ENCODE results near the gene VANGL1. TPM values are rescaled to one million over a fixed set of nuclear protein-coding genes. Genes with fewer than 3 reads are reported as not detected.

The VANGL1 gene
- total RNA-seq, 2 experiments from 2014 or later: 1.1 to 1.8 TPM

GRCh38 chr1:115725600-115725999 is 83.8 kb downstream of the VANGL1 start:
- DNase-seq (no peak), ATAC-seq (ENCODE audit: poor library complexity) (no peak)
- Histone ChIP-seq H3K27me3 (ENCODE audit: control insufficient read depth in 1 of 2, insufficient read depth in 2 of 2, low read length in 2 of 2) (no peaks in the 10 kb centered on the region), H3K4me1 (ENCODE audit: insufficient read depth, low read length) (no peaks in the 10 kb centered on the region), H3K9me3 (ENCODE audit: control insufficient read depth in 1 of 2, insufficient read depth in 1 of 2, low read length in 2 of 2) (no peaks in the 10 kb centered on the region), H3K36me3 (ENCODE audit: insufficient read depth, low read length) (no peaks in the 10 kb centered on the region), H3K4me3 (ENCODE audit: low read length) (no peak overlapping the region), H3K27ac (ENCODE audit: low read depth in 1 of 2, low read length in 2 of 2) (no peak overlapping the region)
- Mint-ChIP-seq H3K9me3 (no peaks in the 10 kb centered on the region), H3K27ac (no peak overlapping the region), H3K27me3 (no peaks in the 10 kb centered on the region), H3K36me3 (ENCODE audit: low read depth) (no peaks in the 10 kb centered on the region), H3K4me3 (no peak overlapping the region), H3K4me1 (ENCODE audit: low read depth) (no peaks in the 10 kb centered on the region)
- ChIA-PET POLR2A (no interaction called here), CTCF (no interaction called here)
- TF ChIP-seq, protein P1, sequence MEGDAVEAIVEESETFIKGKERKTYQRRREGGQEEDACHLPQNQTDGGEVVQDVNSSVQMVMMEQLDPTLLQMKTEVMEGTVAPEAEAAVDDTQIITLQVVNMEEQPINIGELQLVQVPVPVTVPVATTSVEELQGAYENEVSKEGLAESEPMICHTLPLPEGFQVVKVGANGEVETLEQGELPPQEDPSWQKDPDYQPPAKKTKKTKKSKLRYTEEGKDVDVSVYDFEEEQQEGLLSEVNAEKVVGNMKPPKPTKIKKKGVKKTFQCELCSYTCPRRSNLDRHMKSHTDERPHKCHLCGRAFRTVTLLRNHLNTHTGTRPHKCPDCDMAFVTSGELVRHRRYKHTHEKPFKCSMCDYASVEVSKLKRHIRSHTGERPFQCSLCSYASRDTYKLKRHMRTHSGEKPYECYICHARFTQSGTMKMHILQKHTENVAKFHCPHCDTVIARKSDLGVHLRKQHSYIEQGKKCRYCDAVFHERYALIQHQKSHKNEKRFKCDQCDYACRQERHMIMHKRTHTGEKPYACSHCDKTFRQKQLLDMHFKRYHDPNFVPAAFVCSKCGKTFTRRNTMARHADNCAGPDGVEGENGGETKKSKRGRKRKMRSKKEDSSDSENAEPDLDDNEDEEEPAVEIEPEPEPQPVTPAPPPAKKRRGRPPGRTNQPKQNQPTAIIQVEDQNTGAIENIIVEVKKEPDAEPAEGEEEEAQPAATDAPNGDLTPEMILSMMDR (IDR thresholded peaks at IDR 0.05): no peak
- intact Hi-C loops (cut with DNase I, micrococcal nuclease): no loop called here

DNA sequence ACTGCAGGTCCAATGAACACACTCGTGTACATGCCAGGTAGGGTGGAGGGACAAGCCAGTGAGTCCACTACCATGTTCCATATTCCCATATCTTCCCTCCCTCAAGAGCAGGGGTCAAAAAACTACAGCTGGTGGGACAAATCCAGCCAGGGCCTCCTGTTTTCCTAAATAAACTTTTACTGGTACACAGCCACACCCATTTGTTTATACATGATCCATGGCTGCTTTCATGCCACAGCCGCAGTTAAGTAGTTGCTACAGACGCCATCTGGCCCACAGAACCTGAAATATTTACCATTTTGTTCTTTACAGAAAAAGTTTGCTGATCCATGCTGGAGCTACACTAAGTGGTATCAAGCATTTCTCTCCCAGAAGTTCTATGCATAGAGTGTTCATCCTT is 84.4 kb downstream of the VANGL1 start:
- Mint-ChIP-seq H3K36me3 (ENCODE audit: low read depth) (no peaks in the 10 kb centered on the region), H3K4me3 (no peak overlapping the region), H3K27me3 (no peaks in the 10 kb centered on the region), H3K4me1 (ENCODE audit: low read depth) (no peaks in the 10 kb centered on the region), H3K27ac (no peak overlapping the region), H3K9me3 (no peaks in the 10 kb centered on the region)
- Histone ChIP-seq H3K27me3 (ENCODE audit: control insufficient read depth in 1 of 2, insufficient read depth in 2 of 2, low read length in 2 of 2) (no peaks in the 10 kb centered on the region), H3K4me1 (ENCODE audit: insufficient read depth, low read length) (no peaks in the 10 kb centered on the region), H3K27ac (ENCODE audit: low read depth in 1 of 2, low read length in 2 of 2) (no peak overlapping the region), H3K36me3 (ENCODE audit: insufficient read depth, low read length) (no peaks in the 10 kb centered on the region), H3K9me3 (ENCODE audit: control insufficient read depth in 1 of 2, insufficient read depth in 1 of 2, low read length in 2 of 2) (no peaks in the 10 kb centered on the region), H3K4me3 (ENCODE audit: low read length) (no peak overlapping the region)
- CTCF ChIA-PET: no interaction called here
- TF ChIP-seq, protein P1 (IDR thresholded peaks at IDR 0.05): no peak
- DNase-seq (no peak), ATAC-seq (ENCODE audit: poor library complexity) (no peak)
- POLR2A ChIA-PET: no interaction called here
- intact Hi-C loops (cut with DNase I, micrococcal nuclease): no loop called here

DNA sequence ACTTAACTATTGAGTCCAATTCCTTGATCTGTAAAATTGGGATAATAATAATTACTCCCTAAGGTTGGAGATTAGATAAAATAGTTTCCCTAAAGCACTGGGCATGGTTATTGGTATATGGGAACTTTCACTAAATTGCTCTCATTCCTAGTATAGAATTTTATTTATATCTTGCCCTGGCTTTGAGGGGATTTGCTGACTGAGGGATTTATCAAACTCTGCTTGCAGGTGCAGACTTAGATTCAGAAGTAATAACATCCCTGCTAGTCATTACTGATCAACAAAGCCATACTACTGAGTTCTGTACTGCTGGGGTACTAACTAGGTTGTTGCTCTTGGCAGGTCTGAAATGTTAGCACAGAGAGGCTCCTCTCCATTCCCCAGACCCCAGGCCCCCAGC is 84.8 kb downstream of the VANGL1 start:
- Histone ChIP-seq H3K9me3 (ENCODE audit: control insufficient read depth in 1 of 2, insufficient read depth in 1 of 2, low read length in 2 of 2) (no peaks in the 10 kb centered on the region), H3K27ac (ENCODE audit: low read depth in 1 of 2, low read length in 2 of 2) (no peak overlapping the region), H3K36me3 (ENCODE audit: insufficient read depth, low read length) (no peaks in the 10 kb centered on the region), H3K4me1 (ENCODE audit: insufficient read depth, low read length) (no peaks in the 10 kb centered on the region), H3K4me3 (ENCODE audit: low read length) (no peak overlapping the region), H3K27me3 (ENCODE audit: control insufficient read depth in 1 of 2, insufficient read depth in 2 of 2, low read length in 2 of 2) (no peaks in the 10 kb centered on the region)
- TF ChIP-seq, protein P1 (IDR thresholded peaks at IDR 0.05): no peak
- CTCF ChIA-PET: no interaction called here
- H3K4me3 Mint-ChIP-seq: no peak overlapping the region
- H3K9me3 Mint-ChIP-seq: no peaks in the 10 kb centered on the region
- no peaks in the 10 kb centered on the region for H3K27me3 Mint-ChIP-seq
- H3K4me1 Mint-ChIP-seq (ENCODE audit: low read depth): no peaks in the 10 kb centered on the region
- no peaks in the 10 kb centered on the region for H3K36me3 Mint-ChIP-seq (ENCODE audit: low read depth)
- POLR2A ChIA-PET: no interaction called here
- DNase-seq (no peak), ATAC-seq (ENCODE audit: poor library complexity) (no peak)
- no peak overlapping the region for H3K27ac Mint-ChIP-seq
- intact Hi-C loops (cut with DNase I, micrococcal nuclease): no loop called here

Data from CD4-positive, alpha-beta T cell (primary cell).